Measurements from ENCODE around the gene MSI2.

Gene MSI2

DNA sequence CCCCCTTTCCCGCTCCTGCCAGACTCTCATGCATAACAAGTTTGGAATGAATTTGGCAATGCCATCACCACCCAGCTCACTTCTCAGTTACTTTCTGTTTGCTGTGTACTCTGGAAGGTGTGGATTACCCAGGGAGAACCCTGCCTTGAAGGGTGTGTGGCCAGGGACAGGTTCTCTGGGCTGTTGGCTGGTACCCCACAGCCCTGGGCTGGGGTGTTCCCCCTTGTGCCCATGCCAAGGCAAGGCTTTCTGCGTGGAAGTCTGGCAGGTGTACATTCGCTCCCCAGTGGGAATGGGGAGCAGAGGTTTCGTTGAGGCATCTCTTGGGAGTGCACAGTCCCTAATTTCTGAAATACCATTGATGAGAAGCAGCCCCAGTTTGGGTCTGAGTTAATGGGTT lies 301.1 kb downstream of the MSI2 start:
- no peak for DNase-seq (ENCODE audit: low spot score)

DNA sequence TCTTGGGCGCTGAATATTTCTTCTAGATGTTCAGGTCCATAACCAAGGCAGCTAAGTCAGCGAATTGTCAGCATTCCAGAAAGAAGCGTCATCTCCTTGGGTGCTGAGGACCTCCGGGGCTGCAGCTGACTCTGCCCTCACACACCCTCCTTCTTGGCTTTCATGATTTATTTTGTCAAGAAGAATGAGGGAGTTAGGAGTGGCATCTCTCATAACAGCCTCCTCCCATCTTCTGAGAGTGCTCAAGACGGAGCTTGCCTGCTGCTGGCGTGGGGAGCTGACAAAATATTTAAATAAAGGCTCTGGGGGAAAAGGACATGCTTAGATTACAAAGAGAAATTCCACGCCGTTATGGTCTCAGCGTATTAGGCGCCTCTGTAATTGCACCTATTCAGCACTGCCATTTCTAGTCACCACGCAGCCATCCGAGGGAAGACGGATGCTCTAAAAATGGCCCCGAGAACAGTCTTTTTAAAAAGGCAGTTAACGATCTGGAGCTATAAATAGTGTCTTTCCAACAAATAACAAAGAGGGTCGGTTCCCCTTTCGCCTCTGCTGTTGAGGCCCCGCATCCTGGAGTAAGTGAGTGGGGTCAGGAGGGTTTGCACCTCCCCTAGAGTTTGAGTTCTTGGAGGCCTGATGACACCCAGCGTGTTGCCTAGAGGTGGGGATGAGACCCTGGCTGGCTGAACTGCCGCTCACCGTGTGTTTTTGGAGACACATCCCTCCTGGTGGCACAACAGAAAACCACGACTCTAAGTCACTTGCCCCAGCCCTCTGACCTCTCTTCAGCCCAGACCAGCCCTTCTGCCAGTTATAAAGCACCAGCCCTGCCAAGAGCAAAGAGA lies 301.7 kb downstream of the MSI2 start:
- DNase-seq (ENCODE audit: low spot score) = no peak

GRCh38 chr17:57559226-57559625 lies 302.9 kb downstream of the MSI2 start:
- no peak for DNase-seq (ENCODE audit: low spot score)

DNA sequence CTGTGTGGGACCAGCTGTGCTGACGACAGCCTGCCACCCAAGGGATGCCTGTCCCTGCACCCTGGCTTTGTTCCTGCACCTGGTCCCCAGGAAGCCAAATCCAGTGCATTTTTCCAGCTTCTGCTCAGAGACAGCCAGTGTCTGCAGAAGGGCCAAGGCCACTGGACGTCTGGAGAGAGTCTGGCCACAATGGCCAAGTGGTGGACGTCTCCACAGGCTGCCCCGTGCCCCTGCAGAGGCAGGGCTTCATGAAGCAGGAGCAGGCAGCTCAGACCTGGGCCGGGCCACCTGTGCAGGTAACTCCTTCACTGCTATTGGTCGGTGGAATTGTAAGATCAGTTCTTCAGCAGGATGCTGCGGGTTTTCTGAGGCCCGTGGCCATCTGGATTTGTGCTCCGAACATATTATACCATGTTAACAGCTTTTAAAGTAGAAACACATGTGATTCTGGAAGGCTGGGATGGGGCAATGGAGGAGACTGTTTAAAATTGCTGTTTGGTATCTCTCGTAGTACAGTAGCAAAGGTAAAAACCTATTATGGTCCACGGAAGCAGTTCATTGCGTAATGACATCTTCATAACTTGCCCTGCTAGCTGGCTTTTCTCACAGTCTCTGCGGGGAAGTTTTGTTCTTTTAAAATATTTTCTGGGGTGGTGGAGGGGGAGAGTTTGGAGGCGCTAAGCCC lies 303.5 kb downstream of the MSI2 start:
- DNase-seq (ENCODE audit: low spot score) = no peak

- no peak for DNase-seq (ENCODE audit: low spot score)
Measured at GRCh38 chr17:57560319-57560705, 304.0 kb downstream of the MSI2 start.

GRCh38 chr17:57561072-57561861 lies 304.9 kb downstream of the MSI2 start:
- no peak for DNase-seq (ENCODE audit: low spot score)

GRCh38 chr17:57562184-57562698 lies 305.9 kb downstream of the MSI2 start:
- DNase-seq (ENCODE audit: low spot score) = no peak

DNA sequence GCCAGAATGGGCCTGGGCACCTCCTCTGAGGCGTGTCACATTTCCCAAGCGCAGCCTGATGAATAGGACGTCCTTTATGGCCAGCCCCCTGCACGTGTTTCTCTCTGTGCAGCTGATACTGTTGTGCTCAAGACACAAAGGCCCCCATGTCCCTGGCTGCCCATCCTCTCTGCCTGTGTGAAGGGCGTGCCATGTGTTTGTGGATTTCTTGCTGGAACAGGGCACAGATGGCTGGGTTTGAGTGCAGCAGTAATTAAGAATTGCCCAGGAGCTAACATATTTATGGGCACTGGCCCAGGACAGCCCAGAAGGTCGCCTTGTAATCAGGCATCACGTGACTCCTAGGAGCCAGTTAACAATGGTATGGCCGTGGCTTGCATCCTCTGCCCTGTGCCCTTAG lies 307.6 kb downstream of the MSI2 start:
- DNase-seq (ENCODE audit: low spot score) = no peak

- DNase-seq (ENCODE audit: low spot score) = no peak
Measured at GRCh38 chr17:57565176-57565575, 308.9 kb downstream of the MSI2 start.

- no peak for DNase-seq (ENCODE audit: low spot score)
Measured at GRCh38 chr17:57566721-57567120, 310.4 kb downstream of the MSI2 start.

DNA sequence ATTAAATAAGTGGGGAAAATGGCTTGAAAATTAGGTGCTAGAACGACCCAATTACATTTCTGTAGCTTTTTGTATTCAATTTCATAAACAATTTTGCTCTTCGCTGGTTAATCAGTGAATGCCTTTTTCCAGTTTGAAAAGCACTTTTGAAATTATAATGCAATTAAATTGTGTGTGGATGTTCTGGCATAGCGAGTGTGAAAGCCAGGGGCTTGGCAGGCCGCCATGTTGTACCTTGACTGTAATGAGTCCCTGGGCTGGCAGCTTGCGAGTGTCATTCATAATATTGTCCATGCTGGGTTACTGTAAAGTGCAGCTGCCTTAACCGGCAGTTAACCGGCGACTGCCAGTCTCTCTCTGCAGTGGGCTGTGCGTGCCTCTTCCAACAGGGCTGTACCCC lies 310.9 kb downstream of the MSI2 start:
- no peak for DNase-seq (ENCODE audit: low spot score)

DNA sequence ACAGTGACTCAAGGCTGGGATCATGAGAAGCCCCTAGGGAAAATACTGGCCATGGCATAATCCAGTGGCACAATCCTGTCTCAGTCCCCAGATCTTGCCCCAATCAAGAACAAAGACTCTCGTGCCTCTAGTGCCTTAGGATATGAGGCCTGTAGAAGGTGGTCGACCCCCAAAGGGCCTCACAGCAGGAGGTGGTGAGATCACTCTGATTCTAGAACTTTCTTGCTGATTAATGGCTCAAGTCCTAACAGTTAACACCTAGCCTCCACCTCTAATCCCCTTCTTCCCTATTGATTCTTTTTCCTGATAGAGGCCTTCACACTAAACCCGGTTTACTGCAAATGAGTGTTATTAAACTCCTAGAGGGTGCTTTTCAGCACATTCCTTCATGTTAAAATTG lies 312.0 kb downstream of the MSI2 start:
- DNase-seq (ENCODE audit: low spot score) = no peak

DNA sequence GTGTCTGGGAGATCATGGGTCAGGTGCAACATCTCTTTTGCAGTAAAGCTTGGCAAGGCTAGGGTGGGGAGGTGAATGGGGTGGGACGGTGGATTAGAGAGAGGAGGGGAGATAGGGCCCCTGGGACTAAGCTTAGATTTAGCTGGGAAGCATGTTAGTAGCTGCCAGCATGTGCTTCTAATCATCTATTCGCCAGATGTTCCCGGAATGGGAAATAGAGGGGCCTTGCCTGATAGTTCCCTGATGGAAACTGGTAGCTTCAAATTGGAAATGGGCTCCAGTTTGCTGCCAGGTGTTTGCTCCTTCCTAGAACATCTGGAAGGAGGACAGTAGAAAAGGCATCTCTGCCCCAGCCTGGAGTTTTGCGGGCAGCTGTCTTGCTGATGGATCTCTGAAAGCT lies 312.7 kb downstream of the MSI2 start:
- no peak for DNase-seq (ENCODE audit: low spot score)

- no peak for DNase-seq (ENCODE audit: low spot score)
Measured at GRCh38 chr17:57569853-57570252, 313.5 kb downstream of the MSI2 start.

DNA sequence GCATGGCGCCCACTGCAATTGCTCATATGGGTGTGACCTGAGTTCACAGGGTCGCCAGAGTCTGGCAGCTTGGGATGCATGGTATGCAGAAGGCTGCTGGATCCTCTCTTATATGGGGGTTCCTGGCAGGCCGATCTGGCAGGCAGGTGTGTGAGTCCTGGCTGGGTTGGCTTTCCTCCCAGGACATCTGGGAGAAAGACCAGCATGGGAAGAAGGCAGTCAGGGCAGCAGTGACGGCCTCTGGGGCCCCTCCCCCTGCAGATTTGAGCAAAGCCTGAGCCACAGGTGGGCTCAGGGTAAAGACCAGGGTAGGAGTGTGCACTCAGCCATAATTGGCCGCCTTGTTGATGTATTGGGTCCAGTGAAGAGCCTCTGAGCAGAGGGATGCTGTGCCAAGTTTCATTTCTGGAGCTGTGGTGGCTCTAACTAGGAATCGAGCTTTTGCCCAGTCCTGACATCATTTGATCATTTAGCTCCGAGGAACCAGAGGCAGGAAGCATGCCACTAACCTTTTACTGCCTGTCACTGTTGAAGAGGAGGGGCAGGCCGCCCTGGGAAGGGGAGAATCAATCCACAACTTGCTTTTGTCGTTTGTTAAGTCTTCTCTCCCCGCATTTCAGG lies 314.5 kb downstream of the MSI2 start:
- peak; percentile 44 for DNase-seq (ENCODE audit: low spot score)

GRCh38 chr17:57572062-57572461 lies 315.7 kb downstream of the MSI2 start:
- no peak for DNase-seq (ENCODE audit: low spot score)

GRCh38 chr17:57572600-57572999 lies 316.3 kb downstream of the MSI2 start:
- no peak for DNase-seq (ENCODE audit: low spot score)

DNA sequence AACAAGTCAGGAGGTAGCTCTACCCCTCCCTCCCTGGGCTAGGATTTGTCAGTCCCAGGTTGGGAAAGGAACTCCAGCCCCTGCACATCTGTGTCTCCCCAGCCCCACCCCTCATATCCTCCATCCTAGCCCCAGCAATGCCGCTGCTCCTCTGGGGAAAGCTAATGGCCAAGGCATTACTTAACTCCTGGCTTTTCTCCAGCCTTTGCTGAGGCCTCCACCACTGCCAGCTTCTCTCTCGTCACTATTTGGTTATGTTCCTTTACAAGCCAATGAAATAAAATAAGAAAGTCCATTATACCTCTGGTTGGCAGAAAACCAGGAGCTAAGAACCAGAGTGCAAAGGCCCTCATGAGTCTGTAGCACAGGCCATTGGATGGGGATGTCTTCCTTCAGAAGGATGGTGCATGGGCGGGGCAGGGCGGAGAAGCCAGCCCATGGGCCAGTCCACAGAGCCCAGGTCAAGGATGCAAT lies 317.8 kb downstream of the MSI2 start:
- peak; percentile 68 for DNase-seq (ENCODE audit: low spot score)

DNA sequence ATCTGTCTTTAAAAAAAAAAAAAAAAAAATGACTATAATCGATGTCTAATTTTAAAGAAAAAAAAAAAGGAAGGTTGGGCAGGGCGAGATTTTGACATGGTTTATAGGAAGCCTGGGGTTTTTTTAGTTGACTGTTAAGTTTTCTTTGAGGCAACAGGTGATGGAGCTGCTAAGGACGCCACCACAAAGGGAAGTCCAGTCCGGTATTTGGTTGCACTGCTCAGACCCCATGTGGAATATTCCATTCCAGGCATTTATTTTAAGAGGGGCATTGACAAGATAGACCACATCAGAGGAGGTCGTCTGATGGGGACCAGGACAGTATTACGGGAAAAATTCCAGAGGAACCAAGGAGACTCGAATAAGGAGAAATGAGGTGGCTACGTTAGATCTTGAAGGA lies 320.4 kb downstream of the MSI2 start:
- DNase-seq (ENCODE audit: low spot score) = no peak

DNA sequence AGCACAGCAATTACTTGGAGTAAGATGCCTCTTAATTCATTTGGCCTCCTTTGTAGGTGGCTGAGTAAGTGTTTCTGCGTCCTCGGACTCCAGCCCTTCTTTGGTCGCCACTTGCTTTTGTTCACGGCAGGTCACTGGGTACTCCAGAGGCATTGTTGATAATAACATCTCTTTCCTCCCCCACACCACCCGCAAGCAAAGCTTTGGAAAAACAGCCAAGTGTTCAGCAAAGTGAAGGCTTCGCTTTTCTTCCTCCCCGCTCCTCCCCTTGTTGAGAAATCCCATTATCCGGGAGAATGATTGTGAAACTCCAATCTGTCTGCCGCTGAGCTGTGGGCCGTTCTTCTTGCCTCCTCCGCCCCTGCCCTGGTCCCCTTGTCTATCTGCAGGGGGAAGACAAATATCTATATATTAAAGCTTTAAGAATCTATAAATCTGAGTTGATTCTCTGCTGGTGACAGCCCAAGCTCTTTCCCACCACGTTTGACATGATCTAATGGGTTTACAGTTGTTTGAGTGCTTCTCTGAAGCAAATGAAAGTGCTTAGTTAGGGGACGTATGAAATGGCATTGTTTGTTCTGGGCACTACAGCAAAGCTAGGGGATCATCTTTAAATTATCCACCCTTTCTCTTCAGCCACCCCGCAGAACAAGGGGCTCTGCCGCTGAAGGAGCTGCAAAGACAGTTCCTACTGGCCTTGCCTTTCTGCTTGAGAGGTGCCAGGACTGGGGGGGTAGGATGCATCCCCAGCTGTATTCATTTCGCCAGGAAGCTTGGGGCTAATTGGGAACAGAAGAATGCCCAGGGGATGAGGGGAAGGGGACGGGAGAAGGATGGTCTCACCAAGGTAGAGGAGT lies 321.7 kb downstream of the MSI2 start:
- DNase-seq (ENCODE audit: low spot score) = peak; percentile 30

DNA sequence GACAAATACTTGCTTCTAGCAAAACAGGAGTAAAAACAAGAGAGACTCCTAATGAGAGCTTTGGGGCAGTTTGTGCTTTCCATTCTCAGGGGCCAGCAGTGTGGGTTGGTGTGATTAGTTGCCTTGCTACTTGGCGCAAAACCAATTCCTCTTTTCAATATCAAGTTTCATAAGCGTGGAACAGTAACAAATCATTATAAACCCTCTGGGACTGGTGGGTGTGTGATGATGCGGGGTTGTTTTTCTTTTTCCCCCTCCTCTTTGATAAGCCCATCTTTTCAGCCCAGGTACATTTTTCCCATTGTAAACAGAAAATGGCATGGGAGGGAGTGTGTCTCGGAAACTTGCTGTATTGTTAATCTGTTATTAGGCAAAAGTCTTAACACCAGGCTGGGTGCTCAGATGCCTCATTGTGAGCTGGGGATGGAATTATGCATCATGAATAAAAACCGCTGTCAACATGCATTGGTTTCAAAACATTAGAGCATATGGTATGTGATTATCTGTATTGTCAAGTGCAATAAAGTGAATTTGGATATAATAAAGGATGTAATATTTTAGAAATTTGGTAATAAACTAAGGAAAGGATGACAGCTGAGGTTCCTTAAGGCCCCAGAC lies 322.4 kb downstream of the MSI2 start:
- DNase-seq (ENCODE audit: low spot score) = no peak

Data from putamen (tissue), 1 donor.